ENCODE results near the gene CPA5.

GRCh38 chr7:130360518-130360917, 15.9 kb downstream of the CPA5 start:
- TF ChIP-seq CTCF (conservative IDR thresholded peaks at IDR 0.05; ENCODE audit: low read depth in 2 of 2) (no peak), CREB1 (CRISPR knock-in tag; IDR thresholded peaks at IDR 0.05; ENCODE audit: low read depth) (no peak), EZH2 (IDR thresholded peaks at IDR 0.05; ENCODE audit: low read depth, unreplicated experiment) (no peak), JUNB (IDR thresholded peaks at IDR 0.05; ENCODE audit: unreplicated experiment) (no peak), REST (IDR thresholded peaks at IDR 0.05; ENCODE audit: unreplicated experiment) (no peak), STAT1 (IDR thresholded peaks at IDR 0.05; ENCODE audit: unreplicated experiment) (no peak), ETS1 (IDR thresholded peaks at IDR 0.05) (no peak), EZH2phosphoT487 (IDR thresholded peaks at IDR 0.05; ENCODE audit: unreplicated experiment) (no peak)

Measured in GM23338 (cell line).